Stimulated activated CD8-positive, alpha-beta memory T cell treated with anti-CD3 and anti-CD28 coated beads, Interleukin-7, amount 100 ng/mL, for 4 hours (primary cell): ENCODE measurements around the gene APELA.
"Not testable (repeated sequence)": the region's sequence is repeated elsewhere in the genome, so short reads cannot be mapped to it uniquely, and the experiment has no call there.

Experiments
- DNase-seq, 2 donors: peaks; one replicate each; pipeline ENCODE4 v3.0.0-alpha.2; 2020; ENCODE audit warnings: low read depth in 2 of 2

Gene APELA

GRCh38 chr4:164876700-164877324, at the start of gene APELA:
Gene APELA, plus strand, starts transcription at chr4:164877178. Its CDS starts 154 bp downstream, at chr4:164877332.
- no peak for DNase-seq

GRCh38 chr4:164828955-164829354, 48.0 kb upstream of the APELA start:
- no peak for DNase-seq

DNA sequence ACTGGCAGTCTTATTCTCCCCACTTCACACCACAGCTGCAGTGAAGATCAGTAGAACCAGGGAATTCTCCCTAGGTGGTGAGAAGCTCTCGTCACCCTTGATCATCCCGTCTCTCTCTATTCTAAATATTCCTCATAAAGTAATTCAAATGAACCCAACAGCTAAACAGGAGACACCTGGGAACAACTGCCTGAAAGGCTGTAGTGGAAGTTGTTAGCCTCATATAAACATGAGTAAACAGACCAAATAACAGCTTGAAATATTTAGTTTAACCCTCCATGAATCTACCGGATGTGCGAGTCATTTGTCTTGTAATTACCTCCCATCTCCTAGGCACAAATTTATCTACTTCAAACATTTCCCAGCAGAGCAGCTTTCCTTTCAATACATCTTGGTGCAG, 30.4 kb upstream of the APELA start:
- no peak for DNase-seq

GRCh38 chr4:164847016-164847415, 30.0 kb upstream of the APELA start:
- no peak for DNase-seq

GRCh38 chr4:164847967-164848649, 28.9 kb upstream of the APELA start:
- no peak for DNase-seq

GRCh38 chr4:164856396-164856795, 20.6 kb upstream of the APELA start:
- no peak for DNase-seq

GRCh38 chr4:164866817-164867490, 10.0 kb upstream of the APELA start:
- DNase-seq, result no peak

GRCh38 chr4:164871673-164872072, 5.3 kb upstream of the APELA start:
- DNase-seq, result no peak

DNA sequence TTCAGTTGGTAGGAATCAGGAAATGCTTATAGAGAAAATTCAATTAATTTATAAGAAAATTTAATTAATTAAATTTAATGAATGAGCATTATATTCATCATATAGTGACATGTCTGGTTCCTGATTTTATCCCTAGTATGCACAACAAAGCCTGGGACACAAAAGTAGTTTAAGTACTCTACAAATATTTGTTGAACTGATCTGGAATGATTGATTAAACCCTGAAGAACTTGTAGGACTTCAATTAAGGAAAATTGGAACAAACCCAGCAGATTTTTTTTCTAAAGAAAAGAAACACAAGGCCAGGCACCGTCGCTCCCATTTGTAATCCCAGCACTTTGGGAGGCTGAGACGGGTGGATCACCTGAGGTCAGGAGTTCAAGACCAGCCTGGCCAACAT, 4.5 kb upstream of the APELA start:
- no peak for DNase-seq

- DNase-seq, result no peak
Measured at GRCh38 chr4:164874789-164875188, 2.2 kb upstream of the APELA start.

DNA sequence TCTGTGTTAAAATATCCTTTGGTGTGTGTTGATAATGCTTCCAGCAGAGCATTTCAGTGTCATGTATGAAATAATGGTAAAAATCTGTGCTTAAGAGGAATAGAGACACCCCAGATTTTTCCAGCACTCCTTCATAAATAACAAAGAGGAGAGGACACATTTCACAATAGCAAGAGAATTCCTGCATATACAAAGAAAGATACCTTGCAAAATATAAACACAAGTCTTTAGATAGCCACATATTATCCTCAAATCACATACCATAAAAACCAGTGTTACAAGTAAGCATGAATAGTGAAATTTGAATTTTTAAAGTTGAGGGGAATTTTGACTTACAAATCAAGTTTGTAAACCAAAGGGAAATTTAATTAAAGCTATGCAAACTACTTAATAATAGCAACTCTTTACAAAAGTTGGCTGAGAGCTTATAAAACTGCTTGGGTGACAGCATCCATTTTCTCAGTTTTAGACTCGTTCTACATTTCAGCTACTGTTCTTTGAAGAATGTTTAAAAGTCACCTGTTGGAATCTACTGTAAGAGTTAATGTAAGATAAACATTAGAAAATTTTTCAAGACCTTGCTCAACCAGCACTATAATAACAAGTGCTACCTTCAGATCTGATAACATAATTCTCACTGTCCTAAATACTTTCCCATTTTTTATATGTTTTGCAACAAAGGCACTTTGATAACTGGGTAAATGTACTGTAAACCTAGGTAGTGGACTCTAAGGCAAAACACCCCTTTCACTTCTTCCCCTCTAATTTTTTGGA, 3.7 kb downstream of the APELA start:
- no peak for DNase-seq

- DNase-seq, result no peak
Measured at GRCh38 chr4:164888096-164888715, 11.2 kb downstream of the APELA start.

DNA sequence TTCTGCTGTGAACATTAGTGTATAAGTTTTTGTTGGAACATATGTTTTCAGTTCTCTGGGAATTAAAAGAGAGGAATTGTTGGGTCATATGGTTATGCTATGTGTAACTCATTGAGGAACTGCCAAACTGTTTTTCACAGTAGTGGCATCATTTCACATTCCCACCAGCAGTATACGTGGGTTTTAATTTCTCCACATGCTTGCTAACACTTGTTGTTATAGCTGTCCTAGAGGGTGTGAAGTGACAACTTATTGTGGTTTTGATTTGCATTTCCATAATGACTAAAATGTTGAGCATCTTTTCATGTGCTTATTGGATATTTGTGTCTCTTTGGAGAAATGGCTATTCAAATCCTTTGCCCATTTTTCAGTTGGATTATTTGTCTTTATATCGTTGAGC, 13.7 kb downstream of the APELA start:
- no peak for DNase-seq

GRCh38 chr4:164892018-164892417, 15.0 kb downstream of the APELA start:
- DNase-seq, result no peak

DNA sequence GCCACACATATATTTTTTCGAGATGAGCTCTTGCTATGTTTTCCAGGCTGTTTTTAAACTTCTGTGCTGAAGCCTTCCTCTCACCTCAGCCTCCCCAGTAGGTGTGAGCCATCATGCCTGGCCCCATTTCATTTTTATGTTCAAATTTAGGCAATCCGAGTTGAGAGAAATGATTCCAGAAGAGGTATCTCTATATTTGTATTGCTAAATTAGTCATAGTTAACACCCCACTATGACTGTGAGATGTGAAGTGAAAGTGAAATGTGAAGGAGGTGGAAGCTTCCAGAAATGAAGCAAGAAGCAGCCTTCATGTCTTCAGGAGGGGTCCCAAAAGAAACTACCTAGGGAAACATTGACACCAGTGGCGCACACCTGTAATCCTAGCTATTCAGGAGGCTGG, 17.7 kb downstream of the APELA start:
- DNase-seq, result no peak

- DNase-seq, result no peak
Measured at GRCh38 chr4:164902608-164903007, 25.6 kb downstream of the APELA start.

DNA sequence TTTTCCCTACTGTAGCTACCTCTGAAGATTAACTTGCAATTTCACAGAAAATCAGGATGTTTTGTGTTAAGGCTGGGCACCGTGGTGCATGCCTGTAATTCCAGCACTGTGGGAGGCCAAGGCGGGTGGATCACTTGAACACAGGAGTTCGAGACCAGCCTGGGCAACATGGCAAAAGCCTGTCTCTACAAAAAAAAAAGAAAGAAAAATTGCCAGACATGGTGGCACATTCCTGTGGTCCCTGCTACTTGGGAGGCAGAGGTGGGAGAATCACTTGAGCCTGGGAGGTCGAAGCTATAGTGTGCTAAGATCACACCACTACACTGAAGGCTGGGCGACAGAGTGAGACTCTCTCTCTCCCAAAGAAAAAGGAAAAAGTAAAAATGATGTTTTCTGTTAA, 27.4 kb downstream of the APELA start:
- DNase-seq, result no peak

DNA sequence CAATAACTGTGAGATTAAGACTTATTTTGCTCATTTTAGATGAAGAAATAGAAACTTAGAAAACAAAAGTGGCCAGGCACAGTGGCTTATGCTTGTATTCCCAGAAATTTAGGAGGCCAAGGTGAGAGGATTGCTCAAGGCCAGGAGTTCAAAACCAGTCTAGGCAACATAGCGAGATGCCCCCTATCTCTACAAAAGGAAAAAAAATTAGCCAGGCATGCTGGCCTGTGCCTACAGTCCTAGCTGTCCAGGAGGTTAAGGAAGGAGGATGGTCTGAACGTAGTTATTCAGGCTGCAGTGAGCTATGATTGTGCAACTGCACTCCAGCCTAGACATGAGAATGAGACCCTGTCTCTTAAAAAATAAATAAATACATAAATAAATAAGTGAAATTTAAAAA, 28.0 kb downstream of the APELA start:
- no peak for DNase-seq

GRCh38 chr4:164906368-164906767, 29.4 kb downstream of the APELA start:
- DNase-seq, result no peak

DNA sequence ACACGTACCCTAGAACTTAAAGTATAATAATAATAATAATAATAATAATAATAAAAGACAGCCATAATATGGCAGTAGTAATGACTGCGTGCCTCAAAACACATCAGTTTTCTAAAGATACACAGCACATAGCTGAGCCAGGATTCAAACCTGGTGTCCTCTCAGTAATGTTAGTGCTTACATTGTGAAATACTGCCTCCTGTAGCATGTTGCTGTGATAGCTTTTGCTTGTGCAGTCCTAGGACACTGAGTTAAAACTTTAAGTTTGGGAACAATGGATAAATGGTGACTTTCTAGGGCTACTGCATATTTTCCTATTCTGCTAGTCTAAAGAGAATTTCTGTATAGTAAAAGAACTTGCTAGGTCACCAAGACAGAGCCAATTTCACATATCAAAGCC, 36.5 kb downstream of the APELA start:
- not testable (repeated sequence) for DNase-seq

GRCh38 chr4:164918956-164919355, 42.0 kb downstream of the APELA start:
- DNase-seq, result no peak

DNA sequence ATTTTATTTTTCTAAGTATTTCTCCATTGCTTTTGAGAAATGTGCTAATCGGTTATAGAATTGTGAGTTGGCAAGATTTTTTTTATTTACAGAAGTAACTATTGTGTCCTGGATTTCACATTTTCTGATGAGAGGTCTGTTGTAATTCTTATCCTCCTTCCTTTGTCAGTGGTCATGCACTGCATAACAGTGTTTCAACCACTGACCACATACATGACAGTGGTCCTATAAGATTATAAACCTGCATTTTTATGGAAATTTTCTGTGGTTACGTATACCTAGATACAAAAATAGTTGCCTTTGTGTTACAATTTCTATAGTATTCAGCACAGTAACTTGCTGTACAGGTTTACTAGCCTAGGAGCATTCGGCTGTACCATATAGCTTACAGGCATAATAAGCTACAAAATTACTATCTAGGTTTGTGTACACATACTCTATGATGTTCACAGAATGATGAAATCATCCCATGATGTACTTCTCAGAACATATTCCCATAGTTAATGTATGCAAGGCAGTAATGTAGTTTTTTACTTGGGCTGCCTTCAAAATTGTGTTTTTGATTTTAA, 47.8 kb downstream of the APELA start:
- DNase-seq, result no peak
